ENCODE measurements around the gene B4GALT5.

B4GALT5 gene

DNA sequence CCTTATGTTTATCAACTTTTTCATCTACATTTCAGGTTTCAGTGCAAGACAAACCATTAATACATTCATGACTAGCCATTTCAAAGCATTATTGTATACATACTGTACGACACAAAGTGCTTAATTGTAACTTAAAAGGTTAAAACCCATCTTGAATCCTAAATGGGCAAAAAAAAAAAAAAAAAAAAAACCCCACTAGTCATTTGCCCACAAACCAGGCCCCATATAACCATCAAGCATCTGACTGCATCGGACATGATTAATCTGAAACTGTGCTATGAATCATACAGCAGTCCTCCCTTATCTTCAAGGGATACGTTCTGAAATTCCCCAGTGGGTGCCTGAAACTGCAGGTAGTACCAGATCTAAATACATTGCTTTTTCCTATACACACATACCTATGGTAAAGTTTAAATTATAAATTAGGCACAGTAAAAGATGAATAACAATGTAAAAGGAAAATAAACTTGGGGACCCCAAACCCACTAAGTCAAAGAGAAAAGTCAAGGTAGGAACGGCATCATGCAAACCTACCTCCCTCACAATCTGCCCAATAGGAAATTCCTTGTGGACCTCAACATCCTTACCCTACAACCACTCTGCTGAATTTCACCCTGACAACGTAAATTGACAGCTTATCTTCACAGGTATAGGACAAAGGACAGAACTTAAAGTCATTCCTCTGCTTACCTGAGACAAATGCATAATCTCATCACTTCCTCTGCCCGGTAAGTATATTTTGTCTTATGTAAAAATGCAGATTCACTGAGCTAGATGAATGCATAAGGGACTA is 14.3 kb downstream of the B4GALT5 start:
- no peak for DNase-seq

GRCh38 chr20:49698477-49698876 is 15.2 kb downstream of the B4GALT5 start:
- no peak for DNase-seq

DNA sequence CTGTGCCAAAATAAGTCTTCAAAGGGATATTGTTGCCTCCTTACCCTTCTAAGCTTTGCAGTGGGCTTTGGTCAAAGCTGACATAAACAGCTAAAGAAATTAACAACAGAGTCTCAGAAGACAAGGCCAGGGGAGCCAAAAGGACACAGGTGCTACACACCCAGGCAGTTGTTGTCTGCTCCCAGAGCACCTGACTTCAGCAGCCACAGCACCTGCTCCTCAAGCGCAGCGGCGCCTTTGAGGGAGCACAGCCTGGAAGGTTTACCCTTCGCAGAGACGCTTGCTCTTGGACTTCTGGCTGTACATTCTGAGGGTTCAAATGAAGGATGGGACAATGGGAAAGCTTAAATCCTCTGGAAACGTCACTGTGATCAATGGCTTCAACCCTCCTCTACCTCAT is 16.6 kb downstream of the B4GALT5 start:
- DNase-seq, result no peak

DNA sequence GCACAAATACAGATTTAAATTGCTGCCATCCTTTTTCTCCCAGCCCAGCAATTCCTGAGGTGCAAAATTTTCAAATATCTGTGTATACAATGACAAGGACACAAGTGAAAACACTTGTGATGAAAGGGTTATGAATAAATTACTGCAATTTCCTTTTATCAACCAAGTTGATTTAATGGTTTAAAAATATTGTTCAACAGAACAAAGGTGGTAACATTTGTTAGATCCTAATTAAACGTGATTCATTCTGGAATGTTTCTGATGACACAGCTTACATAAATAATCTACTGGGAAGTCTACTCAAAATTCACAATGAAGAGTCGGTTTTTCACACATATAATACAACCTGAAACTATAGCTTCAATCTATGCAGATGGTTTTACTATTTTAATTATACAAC is 17.1 kb downstream of the B4GALT5 start:
- DNase-seq, result no peak

DNA sequence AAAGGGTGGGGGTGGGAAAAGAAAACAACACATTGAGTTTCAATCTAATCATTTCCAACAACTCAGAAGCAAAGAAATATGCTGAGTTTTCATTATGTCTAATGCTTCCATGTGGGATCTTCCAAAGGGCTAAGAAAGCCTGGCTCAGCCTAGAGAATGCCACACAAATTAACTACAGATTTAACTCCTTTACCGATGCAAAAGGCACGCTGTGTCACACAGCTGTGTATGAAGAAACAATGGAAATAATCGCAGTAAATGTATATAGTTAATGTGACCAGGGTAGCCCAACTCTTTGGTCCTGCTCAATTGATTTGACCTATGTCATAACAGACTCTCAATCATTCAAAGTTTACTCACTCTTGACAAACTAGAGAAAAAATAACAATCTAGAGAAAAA is 17.8 kb downstream of the B4GALT5 start:
- no peak for DNase-seq

DNA sequence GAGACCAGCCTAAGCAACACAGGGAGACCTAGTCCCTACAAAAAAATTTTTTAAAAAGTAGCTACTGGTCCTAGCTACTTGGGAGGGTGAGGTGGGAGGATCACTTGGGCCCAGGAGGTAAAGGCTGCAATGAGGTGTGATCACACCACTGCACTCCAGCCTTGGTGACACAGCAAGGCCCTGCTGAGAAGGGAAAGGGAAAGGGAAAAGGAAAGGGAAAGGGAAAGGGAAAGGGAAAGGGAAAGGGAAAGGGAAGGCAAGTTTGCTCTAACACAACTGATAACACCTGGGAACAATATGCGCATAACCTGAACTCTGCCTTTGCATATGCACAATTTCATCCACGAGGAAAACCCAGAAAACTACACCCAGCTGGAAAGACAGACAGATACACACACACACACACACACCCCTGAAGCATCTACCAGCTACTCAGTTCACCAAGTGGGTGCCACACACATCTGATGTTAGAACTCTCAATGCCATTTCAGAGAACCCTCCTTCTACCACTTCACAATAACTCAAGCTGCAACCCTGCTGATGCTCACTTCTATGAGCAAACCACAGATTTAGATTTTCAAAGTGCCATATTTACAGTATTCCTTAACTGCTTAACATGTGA is 19.1 kb downstream of the B4GALT5 start:
- no peak for DNase-seq

DNA sequence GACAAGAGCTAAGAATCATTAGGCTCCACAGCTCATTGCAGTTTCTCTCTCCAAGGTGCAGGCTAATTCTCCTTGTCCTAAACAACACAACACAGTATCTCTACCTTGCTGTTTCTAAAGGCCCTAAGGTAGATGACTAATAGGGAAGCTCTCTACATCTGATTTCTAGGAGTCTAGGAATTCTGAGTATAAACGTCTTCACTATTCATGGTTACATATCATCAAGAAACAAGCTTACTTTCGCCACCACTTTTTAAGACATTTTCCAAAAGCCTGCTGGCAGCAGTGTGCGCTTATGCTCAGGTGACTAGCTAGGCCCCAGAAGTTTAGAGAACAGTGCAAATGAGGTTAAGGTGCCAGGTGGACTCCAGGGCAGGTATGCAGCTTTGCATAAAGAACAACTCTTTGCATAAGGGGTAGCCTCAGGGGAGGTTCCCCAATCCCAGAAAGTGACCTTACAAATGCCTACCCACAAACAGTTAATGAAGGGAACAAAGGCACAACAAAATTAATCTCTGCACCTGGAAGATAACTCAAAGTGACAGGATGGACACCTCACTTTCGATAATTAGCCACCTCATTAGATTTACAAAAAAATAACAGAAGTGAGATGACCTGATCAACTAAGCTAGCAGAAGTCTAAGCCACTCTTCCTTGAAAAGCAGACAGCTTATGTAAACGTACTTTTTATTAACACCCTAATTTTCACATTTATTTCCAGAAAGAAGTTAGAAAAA is 20.1 kb downstream of the B4GALT5 start:
- DNase-seq, result no peak

DNA sequence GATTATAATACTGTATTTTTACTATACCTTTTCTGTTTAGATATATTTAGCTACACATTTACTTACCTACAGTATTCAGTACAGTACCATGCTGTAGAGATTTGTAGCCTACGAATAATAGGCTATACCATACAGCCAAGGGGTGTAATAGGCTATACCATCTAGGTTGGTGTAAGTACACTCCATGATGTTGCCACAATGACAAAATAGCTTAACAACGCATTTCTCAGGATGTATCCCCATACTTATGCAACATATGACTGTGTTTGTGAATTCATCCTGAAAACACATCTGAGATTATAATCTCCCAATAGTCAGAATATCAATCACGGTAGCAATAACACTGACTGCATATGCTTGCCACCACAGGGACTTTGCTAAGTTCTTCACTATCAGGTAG is 20.7 kb downstream of the B4GALT5 start:
- no peak for DNase-seq

GRCh38 chr20:49691818-49692568 is 21.7 kb downstream of the B4GALT5 start:
- DNase-seq, result no peak

DNA sequence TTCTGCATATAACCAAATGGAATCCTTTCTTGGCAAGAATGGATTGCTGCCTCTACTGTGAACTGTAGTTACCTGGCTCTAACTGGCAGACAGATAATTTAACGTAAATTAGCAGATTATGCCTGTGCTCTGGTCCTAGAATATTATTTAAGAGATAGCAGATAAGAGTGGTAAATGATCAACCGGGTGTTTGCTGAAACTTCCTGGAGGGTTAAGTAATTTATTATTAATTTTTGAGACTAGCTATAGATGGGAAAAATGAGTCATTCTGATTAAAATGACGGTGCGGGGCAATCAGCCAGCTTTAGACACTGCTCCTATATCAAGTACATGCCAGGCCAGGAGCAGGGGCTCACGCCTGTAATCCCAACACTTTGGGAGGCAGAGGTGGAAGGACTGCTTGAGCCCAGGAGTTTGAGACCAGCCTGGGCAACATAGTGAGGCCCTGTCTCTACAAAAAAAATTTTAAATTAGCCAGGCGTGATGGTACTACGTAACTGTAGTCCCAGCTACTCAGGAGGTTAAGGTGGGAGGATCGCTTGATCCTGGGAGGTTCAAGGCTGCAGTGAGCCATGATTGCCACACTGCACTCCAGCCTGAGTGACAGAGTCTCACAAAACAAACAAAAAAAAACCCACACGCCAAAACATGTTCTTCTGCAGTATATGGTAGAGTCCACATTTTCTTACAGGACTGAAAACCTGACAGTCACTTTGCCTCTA is 22.6 kb downstream of the B4GALT5 start:
- no peak for DNase-seq

- no peak for DNase-seq
Observed at GRCh38 chr20:49687595-49688567, 25.8 kb downstream of the B4GALT5 start.

GRCh38 chr20:49685809-49686208 is 27.9 kb downstream of the B4GALT5 start:
- DNase-seq, result no peak

- DNase-seq, result no peak
Observed at GRCh38 chr20:49685161-49685601, 28.5 kb downstream of the B4GALT5 start.

DNA sequence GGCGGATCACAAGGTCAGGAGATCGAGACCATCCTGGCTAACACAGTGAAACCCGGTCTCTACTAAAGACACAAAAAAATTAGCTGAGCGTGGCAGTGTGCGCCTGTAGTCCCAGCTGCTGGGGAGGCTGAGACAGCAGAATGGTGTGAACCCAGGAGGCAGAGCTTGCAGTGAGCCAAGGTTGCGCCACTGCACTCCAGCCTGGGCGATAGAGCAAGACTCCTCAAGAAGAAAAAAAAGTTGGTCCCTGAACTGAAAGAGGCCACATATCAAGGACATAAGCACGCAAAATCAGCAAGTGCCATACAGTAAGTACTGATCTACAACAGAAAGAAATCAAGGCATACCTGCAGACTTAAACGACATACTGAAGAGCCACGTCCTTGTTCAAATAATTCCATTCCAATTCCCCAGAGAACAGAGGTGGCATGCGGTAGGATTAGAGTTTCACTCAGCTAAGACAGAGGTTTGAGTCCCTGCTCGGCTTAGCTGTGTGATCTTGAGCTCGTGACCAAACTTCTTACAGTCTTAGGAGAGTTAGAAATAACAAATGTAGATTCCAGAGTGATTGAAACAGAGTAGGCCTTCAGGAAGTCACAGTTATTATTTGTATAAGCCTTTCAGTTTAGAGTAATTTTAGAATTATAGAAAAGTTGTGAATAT is 29.2 kb downstream of the B4GALT5 start:
- no peak for DNase-seq

- DNase-seq, result no peak
Observed at GRCh38 chr20:49682798-49683197, 30.9 kb downstream of the B4GALT5 start.

GRCh38 chr20:49682278-49682677 is 31.4 kb downstream of the B4GALT5 start:
- DNase-seq, result no peak

DNA sequence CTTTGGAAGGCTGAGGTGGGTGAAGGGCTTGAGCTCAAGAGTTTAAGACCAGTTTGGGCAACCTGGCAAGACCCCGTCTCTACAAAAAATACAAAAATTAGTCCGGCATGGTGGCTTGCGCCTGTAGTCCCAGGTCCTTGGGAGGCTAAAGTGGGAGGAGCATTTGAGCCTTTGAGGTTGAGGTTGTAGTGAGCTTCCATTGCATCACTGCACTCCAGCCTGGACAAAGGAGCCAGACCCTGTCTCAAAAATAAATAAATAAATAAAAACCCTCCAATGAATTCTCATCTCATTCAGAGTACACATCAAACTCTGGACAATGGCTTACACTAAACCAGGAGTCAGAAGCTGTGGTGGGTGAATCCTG is 31.8 kb downstream of the B4GALT5 start:
- no peak for DNase-seq

DNA sequence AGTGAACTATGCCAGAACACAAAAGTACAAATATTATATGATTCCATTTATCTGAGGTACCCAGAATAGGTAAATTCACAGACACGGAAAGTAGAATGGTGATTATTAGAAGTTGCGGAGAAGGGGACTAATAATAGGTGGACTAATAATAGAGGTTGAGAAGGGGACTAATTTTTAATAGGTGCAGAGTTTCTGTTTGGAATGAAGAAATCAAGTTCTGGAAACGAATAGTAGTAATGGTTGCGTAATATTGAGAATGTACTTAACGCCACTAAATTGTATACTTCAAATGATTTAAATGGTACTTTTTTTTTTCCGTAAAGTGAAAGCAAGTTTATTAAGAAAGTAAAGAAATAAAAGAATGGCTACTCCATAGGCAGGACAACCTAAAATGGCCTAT is 33.2 kb downstream of the B4GALT5 start:
- no peak for DNase-seq

- DNase-seq, result no peak
Observed at GRCh38 chr20:49679634-49680033, 34.0 kb downstream of the B4GALT5 start.

Data from activated CD4-positive, CD25-positive, alpha-beta regulatory T cell treated with anti-CD3 and anti-CD28 coated beads, Interleukin-2, amount 50 U/mL, for 72 hours (primary cell).